ENCODE results near the gene BOD1L2. TPM values are rescaled to one million over a fixed set of nuclear protein-coding genes. Genes with fewer than 3 reads are reported as not detected.

Gene BOD1L2
- total and polyA plus RNA-seq, 9 donors = not detected

GRCh38 chr18:57128220-57128932 lies 18.5 kb upstream of the BOD1L2 start:
- WGBS, 3 donors = 70 to 77% (median 77%) methylated on average over 8 of the region's 8 CpGs
- intact Hi-C loops (cut with DNase I) = no loop called here
- no peaks in the 10 kb centered on the region for H3K27me3 ChIP-seq

GRCh38 chr18:57131101-57131500 lies 15.8 kb upstream of the BOD1L2 start:
- no peak for DNase-seq
- intact Hi-C loops (cut with DNase I) = no loop called here
- WGBS, 3 donors = 74 to 80% (median 79%) methylated on average over 5 of the region's 5 CpGs
- H3K36me3 ChIP-seq = no peaks in the 10 kb centered on the region
- H3K27ac ChIP-seq = no peak overlapping the region
- TF ChIP-seq EP300 (IDR thresholded peaks at IDR 0.05) = no peak
- TF ChIP-seq CTCF (IDR thresholded peaks at IDR 0.05) = no peak
- TF ChIP-seq POLR2A (IDR thresholded peaks at IDR 0.05) = no peak
- H3K4me3 ChIP-seq = no peak overlapping the region
- no peaks in the 10 kb centered on the region for H3K27me3 ChIP-seq
- no peaks in the 10 kb centered on the region for H3K9me3 ChIP-seq
- no peaks in the 10 kb centered on the region for H3K4me1 ChIP-seq (ENCODE audit: insufficient read depth)

More at GRCh38 chr18:57128220-57128932, 18.5 kb upstream of the BOD1L2 start:
- Histone ChIP-seq H3K9me3 (no peaks in the 10 kb centered on the region), H3K36me3 (no peaks in the 10 kb centered on the region), H3K27ac (no peak overlapping the region), H3K4me3 (no peak overlapping the region), H3K4me1 (ENCODE audit: insufficient read depth) (no peaks in the 10 kb centered on the region)
- TF ChIP-seq EP300 (IDR thresholded peaks at IDR 0.05) = no peak
- no peak for TF ChIP-seq CTCF (IDR thresholded peaks at IDR 0.05)
- no peak for TF ChIP-seq POLR2A (IDR thresholded peaks at IDR 0.05)
- no peak for DNase-seq

GRCh38 chr18:57131782-57132181 lies 15.1 kb upstream of the BOD1L2 start:
- no peak overlapping the region for H3K4me3 ChIP-seq
- no peaks in the 10 kb centered on the region for H3K9me3 ChIP-seq
- no peak for DNase-seq
- no peaks in the 10 kb centered on the region for H3K27me3 ChIP-seq
- H3K27ac ChIP-seq = no peak overlapping the region
- intact Hi-C loops (cut with DNase I) = no loop called here
- no peaks in the 10 kb centered on the region for H3K36me3 ChIP-seq
- TF ChIP-seq POLR2A (IDR thresholded peaks at IDR 0.05) (no peak), EP300 (IDR thresholded peaks at IDR 0.05) (no peak), CTCF (IDR thresholded peaks at IDR 0.05) (no peak)
- H3K4me1 ChIP-seq (ENCODE audit: insufficient read depth) = no peaks in the 10 kb centered on the region

- no peak for TF ChIP-seq CTCF (IDR thresholded peaks at IDR 0.05)
- no peak for TF ChIP-seq POLR2A (IDR thresholded peaks at IDR 0.05)
- no peak for TF ChIP-seq EP300 (IDR thresholded peaks at IDR 0.05)
- Histone ChIP-seq H3K36me3 (no peaks in the 10 kb centered on the region), H3K4me3 (no peak overlapping the region), H3K27me3 (no peaks in the 10 kb centered on the region), H3K27ac (no peak overlapping the region), H3K4me1 (ENCODE audit: insufficient read depth) (no peaks in the 10 kb centered on the region), H3K9me3 (no peaks in the 10 kb centered on the region)
- 6 to 32% (median 22%) methylated on average over 4 of the region's 4 CpGs for WGBS, 3 donors
- intact Hi-C loops (cut with DNase I) = no loop called here
- no peak for DNase-seq
Observed at GRCh38 chr18:57134618-57135135, 12.2 kb upstream of the BOD1L2 start.

Measured in ovary (tissue), 9 donors.